Psoas muscle (tissue), 8 donors: ENCODE measurements around the gene MAML3. TPM values are rescaled to one million over a fixed set of nuclear protein-coding genes. Genes with fewer than 3 reads are reported as not detected.

Source experiments
- ATAC-seq, 4 donors: fragments of 200-7000 bp; cut with Tn5 transposase; one replicate each; pipeline ENCODE4 v1.9.1; 2020; ENCODE audit warnings: moderate library complexity in 3 of 4, mild to moderate bottlenecking in 2 of 4
- DNase-seq, 2 donors: peaks; one replicate each; pipeline ENCODE4 v3.0.0-alpha.2; 2020
- H3K27ac ChIP-seq: fragments of 200-600 bp; one replicate; pipeline ENCODE4 v1.8.0; 2022
- H3K27me3 ChIP-seq, 3 donors: fragments of 200-600 bp in 1 of 3; one replicate each; pipeline versions ENCODE4 v1.6.1 to v1.8.0; 2013 to 2022; ENCODE audit warnings: low read length in 2 of 3, mild to moderate bottlenecking in 2 of 3, moderate library complexity in 1 of 3; ENCODE audit not compliant: insufficient read depth in 3 of 3
- H3K36me3 ChIP-seq, 2 donors: fragments of 200-600 bp in 1 of 2; one replicate each; pipeline versions ENCODE4 v1.6.1 to v1.8.0; 2013 to 2022; ENCODE audit warnings: low read depth in 1 of 2, mild to moderate bottlenecking in 1 of 2, moderate library complexity in 1 of 2; ENCODE audit not compliant: insufficient read depth in 1 of 2
- H3K4me1 ChIP-seq: fragments of 200-600 bp; one replicate; pipeline ENCODE4 v1.8.0; 2022
- H3K4me3 ChIP-seq: fragments of 200-600 bp; one replicate; pipeline ENCODE4 v1.8.0; 2022; ENCODE audit warnings: mild to moderate bottlenecking
- H3K9me3 ChIP-seq: fragments of 200-600 bp; one replicate; pipeline ENCODE4 v1.8.0; 2022
- CTCF ChIP-seq: fragments of 200-600 bp; IDR thresholded peaks from one replicate; pipeline ENCODE4 v1.8.0; 2022; ENCODE audit warnings: antibody characterized with exemption
- whole genome bisulfite sequencing, 3 donors: extraction: QIAGEN DNeasy Blood & Tissue Kit; methylation state at CpG; one replicate each; pipeline versions ENCODE4 v1.1.6 to v1.1.7; 2013; 5-methylcytosine and 5-hydroxymethylcytosine counted together
- intact Hi-C, 2 donors: fragments of 100-400 bp; cut with DNase I; formaldehyde crosslinking; loops; one replicate each; pipeline versions ENCODE4 v1.11.0 to v1.14.2; 2022
- polyA plus RNA-seq, 3 donors: library from polyadenylated mRNA; stranded (reverse); fragments of 200-250 nt; gene quantifications; one replicate each; pipeline ENCODE4 v1.2.3, GENCODE V29; 2013
- total RNA-seq, 4 donors: library from RNA; stranded (reverse); fragmentation: NEBNext Ultra II Directional in 2 of 4; extraction: Animal tissue kit (Norgen Biotek cat#: 25700) in 2 of 4; gene quantifications; one replicate each; pipeline versions ENCODE4 v1.2.1 to v1.2.4, GENCODE V29; 2021 to 2023
- donor health status: healthy with polysubstance abuse.
- donor health status: DM: no; HTN: no; CAD: no; lungs with moderate emphysema.
- donor health status: Bipolar disorder and iron deficiency.
- donor health status: healthy.
- donor health status: DM: yes; HTN: yes; CAD: no.
- donor health status: DM: no; HTN: no; CAD: no.
- donor health status: DM: no; HTN: no; CAD: no.
- donor health status: DM: yes; HTN: yes; CAD: no.

Gene MAML3
- total and polyA plus RNA-seq, 7 donors, result 0.43 to 2.7 (median 0.74) TPM

- TF ChIP-seq CTCF, result no peak
- intact Hi-C loops, result no loop called here
- H3K4me3 ChIP-seq, result no peak overlapping the region
- no peaks in the 10 kb centered on the region for H3K9me3 ChIP-seq
- no peaks in the 10 kb centered on the region for H3K27me3 ChIP-seq
- H3K27ac ChIP-seq, result no peak overlapping the region
- no peak for DNase-seq
- ATAC-seq, result no peak
- H3K4me1 ChIP-seq, result no peaks in the 10 kb centered on the region
- H3K36me3 ChIP-seq, result no peaks in the 10 kb centered on the region
Observed at GRCh38 chr4:139853309-139853708, 300.7 kb downstream of the MAML3 start.

DNA sequence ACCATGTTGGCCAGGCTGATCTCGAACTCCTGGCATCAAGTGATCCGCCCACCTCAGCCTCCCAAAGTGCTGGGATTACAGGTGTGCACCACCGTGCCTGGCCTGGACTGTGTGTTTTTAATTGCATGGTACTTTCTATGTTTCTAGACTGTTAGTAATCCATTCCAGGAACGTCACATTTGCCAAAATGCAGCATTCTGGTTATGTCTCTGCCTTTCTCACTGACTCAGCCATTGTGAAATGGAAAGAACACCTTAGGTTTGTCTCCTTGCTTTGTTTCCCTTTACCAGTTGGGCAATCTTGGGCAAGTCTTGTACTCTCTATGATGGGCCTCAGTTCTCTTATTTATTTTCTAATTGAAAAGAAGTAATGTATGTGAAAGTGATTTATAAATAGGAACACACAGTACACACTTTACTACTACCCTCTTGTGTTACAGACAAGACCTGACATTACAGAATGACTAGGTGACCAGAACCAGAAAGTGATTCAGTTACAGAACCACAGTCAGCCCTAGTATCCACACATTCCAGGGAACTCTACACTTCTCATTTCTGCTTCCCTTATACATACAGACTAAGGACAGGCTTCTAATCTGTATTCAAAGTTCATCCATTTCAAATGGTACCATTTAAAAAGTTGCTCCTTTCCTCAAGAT, 301.2 kb downstream of the MAML3 start:
- no peaks in the 10 kb centered on the region for H3K9me3 ChIP-seq
- no peaks in the 10 kb centered on the region for H3K4me1 ChIP-seq
- H3K27ac ChIP-seq, result no peak overlapping the region
- no peak overlapping the region for H3K4me3 ChIP-seq
- no peak for DNase-seq
- H3K36me3 ChIP-seq, result no peaks in the 10 kb centered on the region
- no peak for ATAC-seq
- H3K27me3 ChIP-seq, result no peaks in the 10 kb centered on the region
- intact Hi-C loops, result no loop called here
- 91 to 94% (median 94%) methylated on average over 4 of the region's 4 CpGs for WGBS, 3 donors
- no peak for TF ChIP-seq CTCF

DNA sequence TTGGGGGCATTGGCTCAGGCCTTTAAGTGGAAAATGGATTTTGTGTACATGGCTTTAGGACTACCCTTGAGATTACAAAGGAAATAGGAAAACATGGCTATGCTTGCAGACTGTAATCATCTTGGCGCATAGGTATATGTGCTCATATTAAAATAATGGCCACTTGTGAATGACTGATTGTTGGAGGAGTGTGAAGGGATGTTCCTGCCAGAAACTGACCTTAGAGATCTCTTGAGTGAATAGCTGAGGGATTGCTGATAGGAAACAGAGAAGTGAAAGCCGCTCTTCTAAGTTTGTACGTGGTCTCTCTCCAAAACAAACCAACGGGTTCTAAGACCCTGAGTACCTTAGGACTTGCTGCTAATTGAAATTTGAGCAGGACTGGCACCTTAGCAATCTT, 302.3 kb downstream of the MAML3 start:
- H3K4me1 ChIP-seq, result no peaks in the 10 kb centered on the region
- intact Hi-C loops, result no loop called here
- H3K4me3 ChIP-seq, result no peak overlapping the region
- no peak for ATAC-seq
- H3K36me3 ChIP-seq, result no peaks in the 10 kb centered on the region
- no peak for DNase-seq
- no peak for TF ChIP-seq CTCF
- H3K9me3 ChIP-seq, result no peaks in the 10 kb centered on the region
- no peak overlapping the region for H3K27ac ChIP-seq
- H3K27me3 ChIP-seq, result no peaks in the 10 kb centered on the region
- WGBS, 3 donors, result 86 to 92% (median 90%) methylated on average over 4 of the region's 4 CpGs

DNA sequence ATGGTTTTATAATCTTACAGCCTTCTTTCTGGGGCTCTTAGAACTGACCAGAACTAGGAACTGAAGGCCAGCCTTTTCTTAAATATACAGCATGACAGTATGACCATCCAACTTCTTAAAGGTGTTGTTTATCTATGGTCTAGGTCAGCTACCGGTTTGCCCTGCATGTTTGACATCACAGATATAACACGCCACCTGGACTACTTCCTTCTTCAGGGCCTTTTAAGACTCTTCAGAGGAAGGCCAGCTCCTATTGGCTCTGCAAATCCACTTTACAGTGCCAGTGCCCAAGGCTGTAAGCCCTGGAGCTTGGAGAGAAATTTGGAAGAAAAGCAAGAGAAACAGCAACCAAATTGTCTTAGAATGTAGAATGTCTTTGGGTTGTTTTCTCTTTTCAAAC, 302.9 kb downstream of the MAML3 start:
- no peak overlapping the region for H3K4me3 ChIP-seq
- H3K27me3 ChIP-seq, result no peaks in the 10 kb centered on the region
- ATAC-seq (no peak), DNase-seq (no peak)
- no peaks in the 10 kb centered on the region for H3K36me3 ChIP-seq
- no peaks in the 10 kb centered on the region for H3K9me3 ChIP-seq
- whole genome bisulfite sequencing, 3 donors, result 88 to 98% (median 92%) methylated on average over 2 of the region's 2 CpGs
- no peak for TF ChIP-seq CTCF
- no peaks in the 10 kb centered on the region for H3K4me1 ChIP-seq
- H3K27ac ChIP-seq, result no peak overlapping the region
- intact Hi-C loops, result no loop called here

DNA sequence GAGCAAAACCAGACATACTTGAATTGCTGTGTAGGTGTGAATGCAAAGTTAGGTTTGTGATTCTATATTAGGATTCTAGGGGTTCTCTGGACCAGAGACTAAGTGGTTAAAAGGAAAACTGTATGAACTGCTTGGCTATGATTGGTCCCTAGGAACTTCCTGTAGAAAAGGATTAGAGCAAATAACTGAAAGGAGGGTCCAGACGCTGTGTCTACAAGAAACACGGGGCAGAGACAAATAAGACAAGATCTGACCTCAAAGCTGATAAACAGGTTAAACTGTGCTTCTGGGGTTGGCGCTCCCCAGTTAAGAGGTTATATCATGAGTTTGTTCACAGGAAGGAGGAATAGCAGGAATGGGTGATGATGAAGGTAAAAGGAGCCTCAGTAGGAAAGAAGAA, 304.8 kb downstream of the MAML3 start:
- H3K9me3 ChIP-seq, result no peaks in the 10 kb centered on the region

More for the DNA sequence above, 304.8 kb downstream of the MAML3 start:
- H3K27ac ChIP-seq, result no peak overlapping the region
- no peak overlapping the region for H3K4me3 ChIP-seq
- ATAC-seq, result no peak
- no peaks in the 10 kb centered on the region for H3K4me1 ChIP-seq
- no peak for TF ChIP-seq CTCF
- no peaks in the 10 kb centered on the region for H3K27me3 ChIP-seq
- intact Hi-C loops, result no loop called here
- no peak for DNase-seq
- 58 to 70% (median 67%) methylated on average over 3 of the region's 3 CpGs for WGBS, 3 donors
- H3K36me3 ChIP-seq, result no peaks in the 10 kb centered on the region
